Activated naive CD8-positive, alpha-beta T cell treated with anti-CD3 and anti-CD28 coated beads, Interleukin-2, amount 50 U/mL, for 24 hours (primary cell): Measurements from ENCODE around the gene ZNF248.
"Not testable (repeated sequence)": the region's sequence is repeated elsewhere in the genome, so short reads cannot be mapped to it uniquely, and the experiment has no call there.

Experiments
- ATAC-seq: fragments of 150-1000 bp; cut with Tn5 transposase; one replicate; pipeline ENCODE4 v1.10.0; 2021
- DNase-seq: peaks from one replicate; pipeline ENCODE4 v3.0.0; 2021
- H3K27ac Mint-ChIP-seq: one replicate; pipeline ENCODE4 v1.8.0; 2021; ENCODE audit warnings: mild to moderate bottlenecking, mixed read lengths
- H3K27me3 Mint-ChIP-seq: one replicate; pipeline ENCODE4 v1.8.0; 2021; ENCODE audit warnings: mixed read lengths
- H3K36me3 Mint-ChIP-seq: one replicate; pipeline ENCODE4 v1.8.0; 2021; ENCODE audit warnings: low read depth, mixed read lengths
- H3K4me1 Mint-ChIP-seq: one replicate; pipeline ENCODE4 v1.8.0; 2021; ENCODE audit warnings: mixed read lengths
- H3K4me3 Mint-ChIP-seq: one replicate; pipeline ENCODE4 v1.8.0; 2021; ENCODE audit warnings: mild to moderate bottlenecking, moderate library complexity, mixed read lengths
- H3K9me3 Mint-ChIP-seq: one replicate; pipeline ENCODE4 v1.8.0; 2021; ENCODE audit warnings: mixed read lengths

The ZNF248 gene

GRCh38 chr10:37741831-37742230, 115.6 kb downstream of the ZNF248 start:
- Mint-ChIP-seq H3K4me1 (no peaks in the 10 kb centered on the region), H3K4me3 (no peak overlapping the region), H3K27ac (no peak overlapping the region), H3K27me3 (no peaks in the 10 kb centered on the region), H3K9me3 (peaks cover 14% of the 10 kb centered on the region), H3K36me3 (no peaks in the 10 kb centered on the region)
- no peak for DNase-seq
- no peak for ATAC-seq

GRCh38 chr10:37739181-37739580, 118.2 kb downstream of the ZNF248 start:
- Mint-ChIP-seq H3K36me3 (no peaks in the 10 kb centered on the region), H3K27ac (no peak overlapping the region), H3K9me3 (peaks cover 7% of the 10 kb centered on the region), H3K4me3 (no peak overlapping the region), H3K27me3 (no peaks in the 10 kb centered on the region), H3K4me1 (no peaks in the 10 kb centered on the region)
- DNase-seq (no peak), ATAC-seq (no peak)

- not testable (repeated sequence) for ATAC-seq, H3K27me3 Mint-ChIP-seq, H3K4me3 Mint-ChIP-seq, H3K4me1 Mint-ChIP-seq, H3K9me3 Mint-ChIP-seq, H3K36me3 Mint-ChIP-seq, H3K27ac Mint-ChIP-seq, DNase-seq
These were observed 119.2 kb downstream of the ZNF248 start for GRCh38 chr10:37738241-37738640.

GRCh38 chr10:37737336-37737735, 120.1 kb downstream of the ZNF248 start:
- Mint-ChIP-seq H3K36me3 (no peaks in the 10 kb centered on the region), H3K9me3 (peaks cover 4% of the 10 kb centered on the region), H3K27me3 (no peaks in the 10 kb centered on the region), H3K27ac (no peak overlapping the region), H3K4me1 (no peaks in the 10 kb centered on the region), H3K4me3 (no peak overlapping the region)
- ATAC-seq (no peak), DNase-seq (no peak)

GRCh38 chr10:37736120-37736519, 121.3 kb downstream of the ZNF248 start:
- Mint-ChIP-seq H3K9me3 (peaks cover 4% of the 10 kb centered on the region), H3K27me3 (no peaks in the 10 kb centered on the region), H3K4me3 (no peak overlapping the region), H3K36me3 (no peaks in the 10 kb centered on the region), H3K4me1 (no peaks in the 10 kb centered on the region), H3K27ac (no peak overlapping the region)
- DNase-seq (no peak), ATAC-seq (no peak)

- Mint-ChIP-seq H3K4me1 (no peaks in the 10 kb centered on the region), H3K9me3 (peaks cover 4% of the 10 kb centered on the region), H3K27me3 (no peaks in the 10 kb centered on the region), H3K27ac (no peak overlapping the region), H3K36me3 (no peaks in the 10 kb centered on the region), H3K4me3 (no peak overlapping the region)
- DNase-seq (no peak), ATAC-seq (no peak)
These were observed 122.4 kb downstream of the ZNF248 start for GRCh38 chr10:37734971-37735370.
